Measurements from ENCODE around the gene ALMS1.
"Not testable (repeated sequence)": the region's sequence is repeated elsewhere in the genome, so short reads cannot be mapped to it uniquely, and the experiment has no call there.

Gene ALMS1

DNA sequence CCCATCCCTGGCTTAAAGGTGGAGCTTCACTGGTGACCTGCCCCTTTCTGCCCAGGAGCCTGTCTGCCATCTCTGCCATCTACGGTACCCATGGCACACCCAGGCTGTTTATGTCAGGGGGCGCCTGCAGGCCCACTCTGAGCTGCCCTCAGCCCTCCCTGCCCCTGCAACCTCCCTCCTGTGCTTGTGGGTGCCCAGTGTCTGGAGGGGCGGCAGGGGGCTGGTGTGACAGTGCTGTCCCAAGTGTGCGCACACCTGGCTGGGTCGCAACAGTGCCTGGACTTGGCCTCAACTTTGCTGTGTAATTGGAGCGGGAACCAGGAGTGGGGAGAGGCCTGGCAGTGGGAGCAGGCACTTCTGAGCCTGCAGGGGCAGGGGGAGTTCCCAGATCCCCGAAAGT, 102.4 kb downstream of the ALMS1 start:
- no peak overlapping the region for H3K4me2 ChIP-seq
- TF ChIP-seq Cebpa-rat (IDR thresholded peaks at IDR 0.05): no peak
- H3K9ac ChIP-seq: no peak overlapping the region
- H3K27me3 ChIP-seq: no peaks in the 10 kb centered on the region
- H4K20me1 ChIP-seq: no peaks in the 10 kb centered on the region
- no peak overlapping the region for H3K27ac ChIP-seq
- H3K4me1 ChIP-seq: peaks cover 11% of the 10 kb centered on the region
- H3K36me3 ChIP-seq: peaks cover 65% of the 10 kb centered on the region
- H3K9me3 ChIP-seq: peaks cover 29% of the 10 kb centered on the region
- H3K4me3 ChIP-seq: no peak overlapping the region

DNA sequence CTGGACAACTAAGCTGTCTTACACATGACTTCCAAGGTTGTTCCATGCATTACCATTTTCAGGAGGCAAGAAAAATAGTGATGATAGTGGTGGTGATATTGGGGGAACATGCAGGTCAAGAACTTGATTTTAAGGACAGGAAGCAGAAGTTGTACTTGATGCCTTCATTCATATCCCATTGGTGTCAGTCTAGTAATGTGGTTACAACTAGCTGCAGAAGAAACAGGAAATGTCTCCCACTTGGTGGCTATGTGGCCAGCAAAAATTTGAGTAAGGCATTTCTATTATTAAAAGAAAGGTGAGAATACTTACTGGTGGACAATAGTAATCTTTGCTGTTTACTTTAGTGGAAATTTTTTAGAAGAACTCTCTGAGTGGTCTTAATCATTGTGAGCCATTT, 103.4 kb downstream of the ALMS1 start:
- H3K27me3 ChIP-seq: no peaks in the 10 kb centered on the region
- TF ChIP-seq Cebpa-rat (IDR thresholded peaks at IDR 0.05): no peak
- H3K4me2 ChIP-seq: no peak overlapping the region

DNA sequence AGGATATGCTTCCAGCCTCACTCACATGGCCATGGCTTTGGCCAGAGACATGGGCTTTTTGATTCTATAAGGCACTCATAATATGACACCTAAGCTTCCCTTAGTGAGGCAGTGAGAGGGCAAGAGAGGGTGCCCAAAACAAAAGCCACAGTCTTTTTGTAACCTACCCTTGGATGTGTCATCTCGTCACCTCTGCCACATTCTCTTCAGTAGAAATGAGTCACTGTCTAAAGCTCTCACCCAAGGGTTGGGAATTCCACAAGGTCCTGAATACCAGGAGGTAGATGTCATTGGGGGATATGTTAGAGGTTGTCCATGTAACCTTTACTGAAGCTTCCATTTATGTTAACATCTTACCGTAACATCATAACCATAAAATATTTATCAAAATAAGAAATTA, 108.4 kb downstream of the ALMS1 start:
- Histone ChIP-seq H3K9me3 (no peaks in the 10 kb centered on the region), H3K27ac (no peak overlapping the region), H3K9ac (no peak overlapping the region), H3K27me3 (no peaks in the 10 kb centered on the region), H3K4me1 (peaks cover 3% of the 10 kb centered on the region), H3K36me3 (peaks cover 36% of the 10 kb centered on the region), H3K4me2 (no peak overlapping the region), H3K4me3 (no peak overlapping the region), H4K20me1 (no peaks in the 10 kb centered on the region)
- no peak for TF ChIP-seq Cebpa-rat (IDR thresholded peaks at IDR 0.05)

More for the DNA sequence above, 103.4 kb downstream of the ALMS1 start:
- no peak overlapping the region for H3K27ac ChIP-seq
- no peaks in the 10 kb centered on the region for H4K20me1 ChIP-seq
- no peak overlapping the region for H3K9ac ChIP-seq
- H3K4me1 ChIP-seq: peaks cover 11% of the 10 kb centered on the region
- peaks cover 65% of the 10 kb centered on the region for H3K36me3 ChIP-seq
- H3K4me3 ChIP-seq: no peak overlapping the region
- peaks cover 29% of the 10 kb centered on the region for H3K9me3 ChIP-seq

DNA sequence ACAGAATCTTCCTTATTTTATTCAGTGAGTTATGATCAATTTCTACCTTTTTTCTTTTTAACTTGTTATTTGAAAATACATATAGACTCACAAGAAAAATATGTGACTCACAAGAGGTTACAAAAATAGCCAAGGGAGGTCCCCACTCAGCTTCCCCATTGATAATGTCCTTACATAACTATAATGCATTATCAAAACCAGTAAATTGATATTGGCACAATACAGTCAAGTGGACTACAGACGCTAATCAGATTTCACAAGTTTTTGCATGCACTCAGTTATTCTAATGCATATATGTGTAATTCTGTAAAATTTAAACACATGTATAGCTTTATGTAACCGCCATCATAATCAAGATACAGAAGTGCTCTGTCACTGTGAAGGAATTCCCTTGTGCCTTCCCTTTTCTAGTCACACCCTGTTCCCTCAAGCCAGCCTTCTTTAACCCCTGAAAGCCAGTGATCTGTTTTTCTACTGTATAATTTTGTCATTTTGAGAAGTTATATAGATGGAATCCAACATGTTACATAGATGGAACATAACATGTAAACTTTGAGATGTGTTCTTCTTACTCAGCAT, 118.4 kb downstream of the ALMS1 start:
- H3K36me3 ChIP-seq: no peaks in the 10 kb centered on the region; the same call in 1 of the 2 replicates
- H3K27ac ChIP-seq: no peak overlapping the region
- H3K27me3 ChIP-seq: no peaks in the 10 kb centered on the region
- H3K9me3 ChIP-seq: peaks cover 30% of the 10 kb centered on the region
- H4K20me1 ChIP-seq: no peaks in the 10 kb centered on the region
- no peaks in the 10 kb centered on the region for H3K4me1 ChIP-seq
- TF ChIP-seq Cebpa-rat (IDR thresholded peaks at IDR 0.05): no peak
- H3K4me2 ChIP-seq: no peak overlapping the region
- H3K9ac ChIP-seq: no peak overlapping the region
- H3K4me3 ChIP-seq: no peak overlapping the region

DNA sequence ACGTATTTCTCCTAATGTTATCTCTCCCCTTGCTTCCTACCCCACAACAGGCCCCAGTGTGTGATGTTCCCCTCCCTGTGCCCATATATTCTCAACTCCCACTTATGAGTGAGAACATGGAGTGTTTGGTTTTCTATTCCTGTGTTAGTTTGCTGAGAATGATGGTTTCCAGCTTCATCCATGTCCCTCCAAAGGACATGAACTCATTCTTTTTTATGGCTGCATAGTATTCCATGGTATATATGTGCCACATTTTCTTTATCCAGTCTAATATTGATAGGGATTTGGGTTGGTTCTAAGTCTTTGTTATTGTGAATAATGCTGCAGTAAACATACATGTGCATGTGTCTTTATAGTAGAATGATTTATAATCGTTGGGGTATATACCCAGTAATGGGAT, 119.2 kb downstream of the ALMS1 start:
- H4K20me1 ChIP-seq, H3K27me3 ChIP-seq, H3K9ac ChIP-seq, H3K4me1 ChIP-seq, H3K36me3 ChIP-seq, H3K27ac ChIP-seq, H3K4me3 ChIP-seq, H3K4me2 ChIP-seq: not testable (repeated sequence)
- H3K9me3 ChIP-seq: peaks cover 36% of the 10 kb centered on the region

DNA sequence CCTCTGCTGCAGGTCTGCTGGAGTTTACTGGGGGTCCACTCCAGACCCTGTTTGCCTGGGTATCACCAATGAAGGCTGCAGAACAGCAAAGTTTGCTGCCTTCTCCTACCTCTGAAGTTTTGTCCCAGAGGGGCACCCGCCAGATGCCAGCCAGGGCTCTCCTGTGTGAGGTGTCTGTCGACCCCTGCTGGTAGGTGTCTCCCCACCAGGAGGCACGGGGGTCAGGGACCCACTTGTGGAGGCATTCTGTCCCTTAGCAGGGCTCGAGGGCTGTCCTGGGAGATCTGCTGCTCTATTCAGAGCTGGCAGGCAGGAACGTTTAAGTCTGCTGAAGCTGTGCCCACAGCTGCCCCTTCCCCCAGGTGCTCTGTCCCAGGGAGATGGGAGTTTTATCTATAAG, 124.8 kb downstream of the ALMS1 start:
- H3K27me3 ChIP-seq, H3K4me2 ChIP-seq, H3K4me3 ChIP-seq, H4K20me1 ChIP-seq, H3K4me1 ChIP-seq, H3K9ac ChIP-seq, H3K27ac ChIP-seq: not testable (repeated sequence)
- H3K36me3 ChIP-seq: peaks cover 27% of the 10 kb centered on the region
- peaks cover 56% of the 10 kb centered on the region for H3K9me3 ChIP-seq

DNA sequence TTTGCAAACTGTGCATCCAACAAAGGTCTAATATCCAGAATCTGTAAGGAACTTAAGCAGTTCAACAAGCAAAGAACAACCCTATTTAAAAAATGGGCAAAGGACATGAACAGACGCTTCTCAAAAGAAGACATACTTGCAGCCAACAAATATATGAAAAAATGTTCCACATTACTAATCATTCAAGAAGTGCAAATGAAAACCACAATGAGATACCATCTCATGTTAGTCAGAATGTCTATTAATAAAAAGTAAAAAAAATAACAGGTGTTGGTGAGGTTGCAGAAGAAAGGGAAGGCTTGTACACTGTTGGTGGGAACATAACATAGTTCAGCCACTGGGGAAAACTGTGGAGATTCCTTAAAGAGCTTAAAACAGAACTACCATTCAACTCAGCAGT, 130.4 kb downstream of the ALMS1 start:
- H3K27me3 ChIP-seq: no peaks in the 10 kb centered on the region
- H3K4me1 ChIP-seq: no peaks in the 10 kb centered on the region
- no peak overlapping the region for H3K4me2 ChIP-seq
- no peak overlapping the region for H3K9ac ChIP-seq
- no peak overlapping the region for H3K27ac ChIP-seq
- no peak overlapping the region for H3K4me3 ChIP-seq
- peaks cover 51% of the 10 kb centered on the region for H3K36me3 ChIP-seq
- no peak for TF ChIP-seq Cebpa-rat (IDR thresholded peaks at IDR 0.05)
- H4K20me1 ChIP-seq: no peaks in the 10 kb centered on the region
- peaks cover 30% of the 10 kb centered on the region for H3K9me3 ChIP-seq

DNA sequence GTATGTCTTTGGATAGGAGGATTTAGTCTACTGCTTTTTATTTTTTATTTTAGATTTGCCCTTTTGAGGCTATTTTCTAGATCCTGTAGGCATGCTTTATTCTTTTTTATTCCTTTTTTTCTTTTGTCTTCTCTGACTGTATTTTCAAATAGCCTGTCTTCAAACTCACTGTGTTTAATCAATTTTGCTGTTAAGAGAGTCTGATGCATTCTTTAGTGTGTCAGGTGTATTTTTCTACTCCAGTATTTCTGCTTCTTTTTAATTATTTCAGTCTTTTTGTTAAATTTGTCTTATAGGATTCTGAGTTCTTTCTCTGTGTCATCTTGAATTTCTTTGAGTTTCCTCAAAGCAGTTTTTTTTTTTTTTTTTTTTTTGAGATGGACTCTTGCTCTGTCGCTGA, 143.1 kb downstream of the ALMS1 start:
- Histone ChIP-seq H4K20me1 (no peaks in the 10 kb centered on the region), H3K27me3 (no peaks in the 10 kb centered on the region), H3K4me1 (no peaks in the 10 kb centered on the region), H3K9ac (no peak overlapping the region), H3K36me3 (peaks cover 70% of the 10 kb centered on the region), H3K4me2 (no peak overlapping the region), H3K9me3 (peaks cover 76% of the 10 kb centered on the region), H3K27ac (no peak overlapping the region), H3K4me3 (no peak overlapping the region)
- TF ChIP-seq Cebpa-rat (IDR thresholded peaks at IDR 0.05): no peak

DNA sequence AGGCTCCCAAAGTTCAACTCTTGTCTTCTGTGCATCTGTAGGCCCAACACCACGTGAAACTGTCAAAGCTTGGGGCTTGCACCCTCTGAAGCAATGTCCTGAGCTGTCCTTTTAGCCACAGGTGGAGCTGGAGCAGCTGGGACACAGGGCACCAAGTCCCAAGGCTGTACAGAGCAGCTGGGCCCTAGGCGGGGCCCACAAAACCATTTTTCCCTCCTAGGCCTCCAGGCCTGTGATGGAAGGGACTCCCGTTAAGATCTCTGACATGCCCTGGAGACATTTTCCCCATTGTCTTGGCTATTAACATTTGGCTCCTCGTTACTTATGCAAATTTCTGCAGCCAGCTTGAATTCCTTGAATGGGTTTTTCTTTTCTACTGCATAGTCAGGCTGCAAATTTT, 145.1 kb downstream of the ALMS1 start:
- Histone ChIP-seq H3K9me3 (peaks cover 61% of the 10 kb centered on the region), H3K36me3 (peaks cover 61% of the 10 kb centered on the region), H3K4me3 (0 out of 2 replicates have a peak overlapping the region, but pooled peaks have one; percentile 0)
- H3K27ac ChIP-seq, H3K4me2 ChIP-seq, H4K20me1 ChIP-seq, H3K9ac ChIP-seq, H3K4me1 ChIP-seq, H3K27me3 ChIP-seq: not testable (repeated sequence)

DNA sequence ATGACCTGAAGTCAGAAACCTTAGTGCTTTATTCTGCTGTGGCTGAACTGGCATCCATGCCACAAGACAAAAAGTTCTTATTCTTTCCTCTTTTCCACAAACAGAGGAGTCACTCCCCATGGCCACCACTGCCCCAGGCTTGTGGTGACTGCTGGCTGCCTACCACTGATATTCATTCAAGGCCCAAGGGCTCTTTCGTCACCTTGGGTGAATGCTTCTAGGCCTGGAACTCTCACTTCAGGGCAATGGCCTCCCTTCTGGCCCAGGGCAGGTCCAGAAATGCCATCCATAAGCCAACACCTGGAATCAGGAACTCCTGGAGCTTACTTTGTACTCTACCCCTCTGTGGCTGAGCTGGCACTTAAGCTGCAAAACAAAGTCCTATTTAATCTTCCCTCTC, 146.7 kb downstream of the ALMS1 start:
- no peak for TF ChIP-seq Cebpa-rat (IDR thresholded peaks at IDR 0.05)
- H3K4me2 ChIP-seq: no peak overlapping the region
- no peaks in the 10 kb centered on the region for H3K4me1 ChIP-seq
- H4K20me1 ChIP-seq: no peaks in the 10 kb centered on the region
- no peaks in the 10 kb centered on the region for H3K27me3 ChIP-seq
- H3K36me3 ChIP-seq: peaks cover 74% of the 10 kb centered on the region
- no peak overlapping the region for H3K9ac ChIP-seq
- H3K9me3 ChIP-seq: peaks cover 56% of the 10 kb centered on the region
- no peak overlapping the region for H3K4me3 ChIP-seq
- H3K27ac ChIP-seq: no peak overlapping the region

DNA sequence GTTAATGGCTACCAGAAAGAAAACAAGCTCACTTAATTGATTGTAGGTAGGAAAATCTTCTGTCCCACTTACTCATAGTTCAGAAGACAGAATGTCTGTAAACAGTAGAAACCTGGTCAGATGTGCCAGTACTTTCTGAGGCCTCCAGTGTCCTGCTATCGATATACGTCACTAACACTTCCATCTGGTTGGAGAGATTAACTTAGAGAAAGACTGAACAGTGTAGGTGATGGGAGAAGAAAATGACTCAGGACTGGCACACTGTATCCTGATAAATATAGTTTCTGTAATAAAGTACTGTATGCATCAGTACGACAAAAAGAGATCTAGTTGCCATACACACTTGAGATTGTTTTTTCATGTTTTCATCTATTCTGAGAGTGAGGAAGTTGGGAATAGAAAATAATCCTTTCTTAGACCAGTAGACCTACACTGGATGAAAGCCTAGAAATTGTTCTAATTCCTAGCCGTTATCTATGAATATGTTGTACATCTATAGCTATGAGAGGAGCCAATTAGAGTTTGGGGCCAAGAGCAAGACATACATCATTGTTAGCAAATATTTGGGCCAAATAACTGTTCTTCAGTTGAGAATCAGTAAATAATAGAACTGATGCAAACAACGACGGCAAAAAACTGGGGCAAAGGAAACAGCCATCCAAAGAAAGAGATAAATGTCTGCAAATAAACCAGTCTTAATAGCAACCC, 150.7 kb downstream of the ALMS1 start:
- no peak for TF ChIP-seq Cebpa-rat (IDR thresholded peaks at IDR 0.05)
- Histone ChIP-seq H3K36me3 (peaks cover 66% of the 10 kb centered on the region), H3K4me3 (no peak overlapping the region), H3K9me3 (peaks cover 39% of the 10 kb centered on the region), H4K20me1 (no peaks in the 10 kb centered on the region), H3K9ac (no peak overlapping the region), H3K27me3 (no peaks in the 10 kb centered on the region), H3K27ac (no peak overlapping the region), H3K4me1 (no peaks in the 10 kb centered on the region), H3K4me2 (no peak overlapping the region)

DNA sequence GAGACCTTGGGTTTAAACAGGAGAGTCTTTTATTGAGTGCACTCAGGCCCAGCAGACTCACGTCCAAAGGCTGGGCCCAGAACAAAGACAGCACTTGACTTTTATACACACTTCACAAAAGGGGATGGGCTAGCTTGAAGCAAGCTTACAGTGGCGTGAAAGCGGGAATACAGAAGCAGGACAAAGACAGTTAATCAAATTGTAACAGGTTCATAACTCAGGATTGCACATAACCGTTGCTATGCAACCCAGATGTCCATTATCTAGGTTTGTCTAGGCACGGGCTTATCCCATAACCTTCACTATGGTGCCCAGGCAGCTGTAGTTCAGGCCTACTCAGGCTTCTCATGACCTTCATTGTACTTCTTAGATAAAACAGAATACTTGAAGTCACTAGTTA, 175.2 kb downstream of the ALMS1 start:
- H3K4me2 ChIP-seq, H3K4me3 ChIP-seq, H3K9ac ChIP-seq, H3K9me3 ChIP-seq, H4K20me1 ChIP-seq, H3K27ac ChIP-seq, H3K4me1 ChIP-seq, H3K27me3 ChIP-seq: not testable (repeated sequence)
- peaks cover 35% of the 10 kb centered on the region for H3K36me3 ChIP-seq

Measured in BLaER1 (cell line).